Testis (tissue), 2 donors: ENCODE measurements around the gene SLC51B.

Source experiments
- POLR2A ChIP-seq: fragments of 450-650 bp; IDR thresholded peaks from one replicate; pipeline ENCODE4 v1.6.1; 2017; ENCODE audit warnings: antibody characterized with exemption, mild to moderate bottlenecking, moderate library complexity
- TF ChIP-seq, protein P1 (sequence below), 3 experiments: fragments of 450-650 bp in 2 of 3; fragments of 200-600 bp in 1 of 3; sonication (generic) in 1 of 3; IDR thresholded peaks; one replicate each; pipeline ENCODE4 v1.5.1; 2016 to 2019; ENCODE audit warnings: antibody characterized with exemption in 3 of 3, mild to moderate bottlenecking in 2 of 3, moderate library complexity in 1 of 3

DNA sequence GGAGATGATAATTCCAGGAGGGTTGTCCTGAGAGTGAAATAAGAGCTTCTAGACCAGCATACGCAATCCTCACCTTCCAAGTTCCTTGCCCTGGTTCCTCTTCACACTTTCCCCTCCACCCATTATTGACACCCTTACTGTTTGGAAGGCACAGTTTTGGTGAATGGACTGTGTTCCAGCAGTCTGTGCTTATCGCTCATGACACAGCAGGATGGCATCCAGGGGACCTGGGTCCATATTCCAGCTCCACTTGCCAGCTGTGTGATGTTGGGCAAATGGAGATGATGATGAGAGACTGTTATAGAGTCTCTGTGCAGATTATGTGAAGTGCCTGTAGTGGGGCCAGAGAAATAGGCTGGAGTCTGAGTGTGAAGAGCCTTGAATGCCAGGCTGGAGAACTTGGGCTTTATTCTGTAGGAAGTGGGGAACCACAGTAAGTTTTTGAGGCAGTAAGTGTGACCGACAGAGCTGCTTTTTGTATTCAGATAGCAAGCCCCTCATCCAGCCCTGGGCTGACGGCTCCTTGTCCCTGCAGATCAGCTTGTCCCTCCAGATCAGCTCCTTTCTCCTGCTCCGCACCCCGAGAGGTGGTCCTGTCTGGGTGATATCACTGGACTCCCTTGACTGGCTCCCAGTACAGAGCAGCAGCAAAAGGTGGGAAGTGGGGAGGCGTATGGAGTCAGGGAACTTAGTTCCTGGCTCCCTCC lies 39.5 kb downstream of the SLC51B start:
- TF ChIP-seq, protein P1, sequence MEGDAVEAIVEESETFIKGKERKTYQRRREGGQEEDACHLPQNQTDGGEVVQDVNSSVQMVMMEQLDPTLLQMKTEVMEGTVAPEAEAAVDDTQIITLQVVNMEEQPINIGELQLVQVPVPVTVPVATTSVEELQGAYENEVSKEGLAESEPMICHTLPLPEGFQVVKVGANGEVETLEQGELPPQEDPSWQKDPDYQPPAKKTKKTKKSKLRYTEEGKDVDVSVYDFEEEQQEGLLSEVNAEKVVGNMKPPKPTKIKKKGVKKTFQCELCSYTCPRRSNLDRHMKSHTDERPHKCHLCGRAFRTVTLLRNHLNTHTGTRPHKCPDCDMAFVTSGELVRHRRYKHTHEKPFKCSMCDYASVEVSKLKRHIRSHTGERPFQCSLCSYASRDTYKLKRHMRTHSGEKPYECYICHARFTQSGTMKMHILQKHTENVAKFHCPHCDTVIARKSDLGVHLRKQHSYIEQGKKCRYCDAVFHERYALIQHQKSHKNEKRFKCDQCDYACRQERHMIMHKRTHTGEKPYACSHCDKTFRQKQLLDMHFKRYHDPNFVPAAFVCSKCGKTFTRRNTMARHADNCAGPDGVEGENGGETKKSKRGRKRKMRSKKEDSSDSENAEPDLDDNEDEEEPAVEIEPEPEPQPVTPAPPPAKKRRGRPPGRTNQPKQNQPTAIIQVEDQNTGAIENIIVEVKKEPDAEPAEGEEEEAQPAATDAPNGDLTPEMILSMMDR (IDR thresholded peaks at IDR 0.05) = no peak
- TF ChIP-seq POLR2A = no peak
